ENCODE data around the gene CACNA1C. TPM values are rescaled to one million over a fixed set of nuclear protein-coding genes. Genes with fewer than 3 reads are reported as not detected.

Gene CACNA1C
- total RNA-seq, 3 donors from 2014 or later, result 2.6 to 11.8 (median 9.5) TPM

DNA sequence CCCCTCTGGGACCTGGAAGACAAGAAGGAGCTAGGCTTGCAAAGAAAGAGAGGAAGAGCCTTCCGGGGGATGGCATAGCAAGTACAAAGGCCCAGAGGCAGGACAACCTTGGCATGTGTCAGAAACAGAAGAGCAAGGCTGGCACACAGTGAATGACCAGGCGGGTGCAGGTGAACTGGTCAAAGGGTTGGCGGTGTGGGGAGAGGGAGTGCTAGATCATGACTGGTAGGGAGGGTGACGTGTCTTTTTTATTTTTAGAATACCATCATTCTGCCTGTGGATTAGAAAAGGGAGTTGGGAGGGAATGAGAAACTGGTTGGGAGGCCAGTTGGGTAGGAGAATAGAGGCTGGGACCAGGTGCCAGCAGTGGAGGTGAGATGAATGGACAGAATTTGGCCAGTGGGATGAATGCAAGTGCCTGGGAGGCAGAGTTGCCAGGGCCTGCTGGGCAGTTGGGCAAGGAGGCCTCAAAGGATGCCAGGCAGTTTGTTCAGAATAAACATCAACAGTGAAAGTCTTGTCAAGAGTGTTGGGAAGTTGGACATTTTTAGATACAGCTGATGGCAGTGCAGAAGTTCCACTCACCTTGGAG is 168.3 kb downstream of the CACNA1C start:
- intact Hi-C loops (cut with DNase I; ENCODE audit: low total_unique reads), result no loop called here
- Histone ChIP-seq H3K4me3 (no peak overlapping the region), H3K27me3 (no peaks in the 10 kb centered on the region), H3K9me3 (no peaks in the 10 kb centered on the region), H3K4me1 (no peaks in the 10 kb centered on the region), H3K27ac (no peak overlapping the region), H3K36me3 (no peaks in the 10 kb centered on the region)
- no peak for DNase-seq (ENCODE audit: low spot score in 2 of 2)
- TF ChIP-seq POLR2A (IDR thresholded peaks at IDR 0.05), result no peak
- TF ChIP-seq, protein P1, sequence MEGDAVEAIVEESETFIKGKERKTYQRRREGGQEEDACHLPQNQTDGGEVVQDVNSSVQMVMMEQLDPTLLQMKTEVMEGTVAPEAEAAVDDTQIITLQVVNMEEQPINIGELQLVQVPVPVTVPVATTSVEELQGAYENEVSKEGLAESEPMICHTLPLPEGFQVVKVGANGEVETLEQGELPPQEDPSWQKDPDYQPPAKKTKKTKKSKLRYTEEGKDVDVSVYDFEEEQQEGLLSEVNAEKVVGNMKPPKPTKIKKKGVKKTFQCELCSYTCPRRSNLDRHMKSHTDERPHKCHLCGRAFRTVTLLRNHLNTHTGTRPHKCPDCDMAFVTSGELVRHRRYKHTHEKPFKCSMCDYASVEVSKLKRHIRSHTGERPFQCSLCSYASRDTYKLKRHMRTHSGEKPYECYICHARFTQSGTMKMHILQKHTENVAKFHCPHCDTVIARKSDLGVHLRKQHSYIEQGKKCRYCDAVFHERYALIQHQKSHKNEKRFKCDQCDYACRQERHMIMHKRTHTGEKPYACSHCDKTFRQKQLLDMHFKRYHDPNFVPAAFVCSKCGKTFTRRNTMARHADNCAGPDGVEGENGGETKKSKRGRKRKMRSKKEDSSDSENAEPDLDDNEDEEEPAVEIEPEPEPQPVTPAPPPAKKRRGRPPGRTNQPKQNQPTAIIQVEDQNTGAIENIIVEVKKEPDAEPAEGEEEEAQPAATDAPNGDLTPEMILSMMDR (IDR thresholded peaks at IDR 0.05), result no peak
- TF ChIP-seq POLR2AphosphoS5 (IDR thresholded peaks at IDR 0.05), result no peak

DNA sequence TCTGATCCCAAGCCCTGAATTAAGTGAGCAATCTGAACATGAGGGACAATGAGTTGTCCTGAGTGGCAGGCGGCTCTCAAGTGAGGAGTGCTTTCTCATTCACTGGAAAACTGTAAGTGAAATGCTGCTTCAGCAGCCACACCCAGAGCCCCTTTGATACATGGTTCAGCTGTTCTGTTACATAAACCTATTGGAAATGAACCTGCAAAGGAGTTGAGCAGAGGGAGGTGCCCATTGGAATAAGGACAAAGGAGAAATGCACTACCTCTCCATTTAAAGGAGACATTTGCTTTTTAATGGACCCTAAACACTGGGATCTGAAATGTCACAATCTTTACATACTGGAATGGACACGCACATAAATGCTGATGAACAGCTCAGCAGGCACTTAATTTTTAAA is 169.9 kb downstream of the CACNA1C start:
- Histone ChIP-seq H3K36me3 (no peaks in the 10 kb centered on the region), H3K4me1 (no peaks in the 10 kb centered on the region), H3K27ac (no peak overlapping the region), H3K4me3 (no peak overlapping the region), H3K27me3 (no peaks in the 10 kb centered on the region), H3K9me3 (no peaks in the 10 kb centered on the region)
- intact Hi-C loops (cut with DNase I; ENCODE audit: low total_unique reads), result no loop called here
- TF ChIP-seq POLR2AphosphoS5 (IDR thresholded peaks at IDR 0.05), result no peak
- no peak for TF ChIP-seq POLR2A (IDR thresholded peaks at IDR 0.05)
- TF ChIP-seq, protein P1 (IDR thresholded peaks at IDR 0.05), result no peak
- DNase-seq (ENCODE audit: low spot score in 2 of 2), result no peak

DNA sequence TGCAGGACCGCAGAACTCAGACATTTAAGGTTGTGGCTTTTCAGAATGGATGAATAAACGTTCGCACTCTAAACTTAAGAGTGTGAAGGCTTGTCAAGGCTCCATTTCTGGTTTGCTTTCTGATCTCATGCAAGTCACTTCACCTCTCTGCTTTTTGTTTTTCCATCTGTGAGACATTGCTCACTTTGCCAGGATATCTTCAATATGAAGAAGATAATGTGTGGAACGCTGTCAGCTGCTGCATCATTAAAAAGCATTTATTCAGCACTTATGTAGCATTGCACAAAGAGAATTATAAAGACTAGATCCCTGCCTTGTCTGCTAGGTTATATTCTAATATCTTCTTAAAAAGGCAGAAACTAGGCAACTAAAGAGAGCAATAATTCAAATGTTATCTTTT is 172.2 kb downstream of the CACNA1C start:
- intact Hi-C loops (cut with DNase I; ENCODE audit: low total_unique reads), result no loop called here
- H3K27ac ChIP-seq, result no peak overlapping the region
- TF ChIP-seq POLR2AphosphoS5 (IDR thresholded peaks at IDR 0.05) (no peak), POLR2A (IDR thresholded peaks at IDR 0.05) (no peak)
- TF ChIP-seq, protein P1 (IDR thresholded peaks at IDR 0.05), result no peak

DNA sequence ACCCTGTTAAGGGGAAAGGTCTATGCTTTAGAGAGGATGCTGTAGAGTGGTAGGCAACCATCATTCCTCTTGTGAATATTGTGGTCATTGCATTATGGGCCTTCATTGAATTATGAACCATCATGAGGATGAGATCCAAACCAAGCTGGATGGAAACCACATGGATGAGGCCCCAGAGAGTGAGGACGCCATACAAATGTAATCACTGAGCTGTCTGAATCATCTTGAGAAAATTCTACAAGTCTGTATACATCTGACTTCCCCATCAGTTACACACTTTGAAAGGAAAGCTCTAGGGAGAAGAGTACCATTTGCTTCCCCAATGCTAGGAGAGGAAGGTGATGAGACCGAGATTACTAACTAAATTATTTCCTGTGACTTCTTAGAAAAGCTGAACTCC is 172.9 kb downstream of the CACNA1C start:
- no peak overlapping the region for H3K4me3 ChIP-seq
- intact Hi-C loops (cut with DNase I; ENCODE audit: low total_unique reads), result no loop called here

More for the DNA sequence above, 172.2 kb downstream of the CACNA1C start:
- H3K27me3 ChIP-seq, result no peaks in the 10 kb centered on the region
- no peak for DNase-seq (ENCODE audit: low spot score in 2 of 2)
- H3K4me3 ChIP-seq, result no peak overlapping the region
- no peaks in the 10 kb centered on the region for H3K9me3 ChIP-seq
- no peaks in the 10 kb centered on the region for H3K36me3 ChIP-seq
- H3K4me1 ChIP-seq, result no peaks in the 10 kb centered on the region

DNA sequence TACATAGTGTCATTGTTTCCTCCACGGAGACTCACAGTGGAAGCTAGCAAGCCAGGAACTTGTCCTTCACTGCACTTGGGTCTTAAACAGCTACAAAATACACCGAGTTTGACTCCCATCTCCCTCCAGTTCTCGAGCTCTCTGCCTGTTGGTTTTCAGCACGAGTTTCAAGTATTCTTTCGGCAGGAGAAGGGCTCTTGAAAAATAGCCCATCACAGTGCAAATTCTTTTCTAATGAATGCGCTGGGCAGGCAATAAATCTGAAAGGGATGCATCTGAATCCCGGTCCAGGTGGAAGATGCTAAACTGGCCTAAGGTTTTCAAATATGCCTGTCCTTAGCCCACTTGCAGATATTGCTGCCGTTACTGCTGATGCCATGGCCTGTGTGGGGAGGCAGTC is 173.9 kb downstream of the CACNA1C start:
- no peak overlapping the region for H3K4me3 ChIP-seq
- H3K27me3 ChIP-seq, result no peaks in the 10 kb centered on the region
- no peaks in the 10 kb centered on the region for H3K36me3 ChIP-seq
- H3K27ac ChIP-seq, result no peak overlapping the region
- H3K9me3 ChIP-seq, result no peaks in the 10 kb centered on the region
- intact Hi-C loops (cut with DNase I; ENCODE audit: low total_unique reads), result no loop called here
- TF ChIP-seq, protein P1 (IDR thresholded peaks at IDR 0.05), result no peak
- no peak for TF ChIP-seq POLR2AphosphoS5 (IDR thresholded peaks at IDR 0.05)
- TF ChIP-seq POLR2A (IDR thresholded peaks at IDR 0.05), result no peak
- H3K4me1 ChIP-seq, result no peaks in the 10 kb centered on the region
- DNase-seq (ENCODE audit: low spot score in 2 of 2), result no peak

More for the DNA sequence above, 172.9 kb downstream of the CACNA1C start:
- Histone ChIP-seq H3K27me3 (no peaks in the 10 kb centered on the region), H3K27ac (no peak overlapping the region), H3K9me3 (no peaks in the 10 kb centered on the region), H3K36me3 (no peaks in the 10 kb centered on the region), H3K4me1 (no peaks in the 10 kb centered on the region)
- DNase-seq (ENCODE audit: low spot score in 2 of 2), result no peak
- TF ChIP-seq POLR2A (IDR thresholded peaks at IDR 0.05) (no peak), POLR2AphosphoS5 (IDR thresholded peaks at IDR 0.05) (no peak)
- TF ChIP-seq, protein P1 (IDR thresholded peaks at IDR 0.05), result no peak
